GM18505 (cell line): ENCODE measurements around the gene TOM1L2.

Experiments
- ATAC-seq: cut with Tn5 transposase; IDR thresholded peaks from one replicate; pipeline ENCODE4 v1.9.1; 2021; ENCODE audit not compliant: unreplicated experiment
- POLR2A ChIP-seq: IDR thresholded peaks from 4 replicates; pipeline ENCODE4 v1.6.1; 2011; ENCODE audit warnings: borderline replicate concordance; ENCODE audit not compliant: insufficient read depth, insufficient read length; ENCODE audit errors: extremely low read depth

The TOM1L2 gene

DNA sequence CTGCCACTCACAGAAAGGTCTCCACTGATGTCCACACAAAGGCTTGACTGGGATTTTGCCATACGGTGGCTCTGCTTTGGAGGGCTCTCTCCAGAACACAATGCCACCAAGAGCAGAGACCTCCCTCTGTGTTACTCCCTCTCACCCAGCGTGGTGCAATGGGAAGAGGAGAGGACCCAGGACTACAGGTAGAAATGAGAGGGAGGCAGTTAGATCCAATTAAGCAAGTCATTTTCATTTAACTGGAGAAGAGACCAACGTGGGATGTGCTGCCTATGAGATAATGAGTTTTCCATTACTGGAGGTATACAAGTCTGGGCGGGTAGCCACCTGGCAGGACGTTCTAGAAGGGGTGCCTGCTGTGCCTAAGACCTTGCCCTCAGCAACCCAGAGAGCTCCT lies 34.2 kb downstream of the TOM1L2 start:
- TF ChIP-seq POLR2A: no peak
- ATAC-seq: no peak

- ATAC-seq: no peak
- TF ChIP-seq POLR2A: no peak
These were observed 34.9 kb downstream of the TOM1L2 start for GRCh38 chr17:17937201-17937853.

DNA sequence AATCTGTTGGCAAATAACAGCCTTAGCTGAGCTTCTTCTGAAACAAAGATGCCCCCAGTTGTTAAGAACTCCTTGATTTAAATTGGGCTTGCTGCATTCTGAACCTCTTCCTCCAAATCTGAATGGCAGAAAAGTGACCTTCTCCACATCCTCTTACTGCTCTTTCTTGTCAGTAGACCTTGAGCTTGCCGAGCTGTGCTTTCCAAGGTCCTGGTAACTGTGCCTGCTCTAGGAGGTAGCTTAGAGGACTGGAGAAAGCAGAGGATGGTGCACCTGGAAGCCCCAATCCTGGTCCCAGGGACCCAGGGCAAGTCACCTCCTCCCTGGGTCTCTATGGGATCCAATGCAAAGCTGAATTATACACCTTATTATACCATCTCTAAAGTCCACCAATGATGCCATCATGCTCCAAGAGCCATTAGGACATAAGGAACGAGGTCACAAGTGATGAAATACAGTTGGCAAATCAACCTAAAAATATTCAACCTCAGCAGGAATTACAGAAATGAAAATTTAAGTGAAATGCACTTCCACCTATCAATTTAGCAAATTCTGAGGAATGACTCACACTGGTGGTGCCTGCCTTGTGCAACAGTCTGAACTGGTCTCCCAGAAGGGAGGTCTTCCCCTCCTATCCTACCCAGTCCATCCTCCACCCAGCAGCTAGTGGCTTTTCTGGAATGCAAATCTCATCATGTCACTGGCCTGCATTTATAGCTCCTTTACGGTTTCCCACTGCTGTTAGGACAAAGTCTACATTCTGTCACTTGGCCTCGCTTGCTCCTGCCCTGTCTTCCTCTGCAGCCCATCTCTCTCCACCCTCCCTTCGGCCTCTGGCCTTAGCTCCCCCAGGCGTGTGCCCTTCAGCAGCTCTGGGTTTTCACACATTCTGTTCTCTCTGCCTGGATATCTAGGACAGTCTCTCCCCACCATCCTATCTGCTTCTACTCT lies 36.6 kb downstream of the TOM1L2 start:
- TF ChIP-seq POLR2A: no peak

GRCh38 chr17:17934806-17935205 lies 37.4 kb downstream of the TOM1L2 start:
- no peak for ATAC-seq
- TF ChIP-seq POLR2A: no peak

More for the DNA sequence above, 36.6 kb downstream of the TOM1L2 start:
- ATAC-seq: no peak

GRCh38 chr17:17934214-17934613 lies 38.0 kb downstream of the TOM1L2 start:
- TF ChIP-seq POLR2A: no peak
- ATAC-seq: no peak

GRCh38 chr17:17933775-17934174 lies 38.4 kb downstream of the TOM1L2 start:
- TF ChIP-seq POLR2A: no peak
- no peak for ATAC-seq

- TF ChIP-seq POLR2A: no peak
- no peak for ATAC-seq
These were observed 41.0 kb downstream of the TOM1L2 start for GRCh38 chr17:17931159-17931558.

DNA sequence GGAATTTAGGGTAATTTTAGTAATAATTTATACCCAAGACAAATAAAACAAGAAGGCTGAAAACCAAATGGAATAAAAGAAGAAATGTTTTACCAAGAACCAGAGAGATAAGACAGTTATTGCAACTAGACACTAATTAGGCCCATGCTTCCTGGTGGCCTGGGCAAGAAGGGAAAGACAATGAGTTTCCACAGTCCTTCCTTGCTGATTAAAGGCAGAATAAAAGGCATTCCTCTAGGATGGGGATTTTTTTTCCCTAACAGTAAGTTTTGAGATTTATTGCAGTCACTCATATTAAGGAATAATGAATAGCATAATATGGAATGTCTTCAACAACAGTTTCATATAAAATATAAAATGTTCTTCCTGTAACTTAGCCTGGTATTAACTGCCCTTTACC lies 41.5 kb downstream of the TOM1L2 start:
- TF ChIP-seq POLR2A: no peak
- ATAC-seq: no peak

- ATAC-seq: no peak
- no peak for TF ChIP-seq POLR2A
These were observed 42.4 kb downstream of the TOM1L2 start for GRCh38 chr17:17929655-17930380.

- no peak for ATAC-seq
- no peak for TF ChIP-seq POLR2A
These were observed 43.6 kb downstream of the TOM1L2 start for GRCh38 chr17:17928398-17929287.

GRCh38 chr17:17926840-17927449 lies 45.3 kb downstream of the TOM1L2 start:
- ATAC-seq: no peak
- no peak for TF ChIP-seq POLR2A

GRCh38 chr17:17926036-17926435 lies 46.2 kb downstream of the TOM1L2 start:
- no peak for ATAC-seq
- no peak for TF ChIP-seq POLR2A

GRCh38 chr17:17924857-17925250 lies 47.3 kb downstream of the TOM1L2 start:
- no peak for ATAC-seq
- no peak for TF ChIP-seq POLR2A
